HepG2 (cell line): Measurements from ENCODE around the gene NOS1AP.

Experiments
- ARID2 ChIP-seq: sonication (generic); formaldehyde crosslinking; IDR thresholded peaks from 2 replicates; pipeline ENCODE4 v1.8.1; 2022; ENCODE audit warnings: mild to moderate bottlenecking, missing genetic modification reagents, borderline replicate concordance
- CEBPZ ChIP-seq: IDR thresholded peaks from 2 replicates; pipeline ENCODE4 v1.6.1; 2012; ENCODE audit warnings: low read length, improper control_type of control experiment
- EZH2 ChIP-seq: conservative IDR thresholded peaks from 2 replicates; pipeline ENCODE4 v1.6.1; 2012; ENCODE audit warnings: mild to moderate bottlenecking, low read depth, low read length, moderate library complexity
- GABPA ChIP-seq, 2 experiments: IDR thresholded peaks; 2 replicates each; pipeline ENCODE4 v1.6.1; 2011 to 2016; ENCODE audit warnings: low read depth in 2 of 2, low read length in 1 of 2, missing biosample characterization in 1 of 2, missing genetic modification characterization in 1 of 2
- HDAC2 ChIP-seq: sonication (generic); formaldehyde crosslinking; IDR thresholded peaks from 2 replicates; pipeline ENCODE4 v1.4.0; 2020; ENCODE audit warnings: missing genetic modification reagents
- HHEX ChIP-seq: IDR thresholded peaks from 2 replicates; pipeline ENCODE4 v1.6.1; 2016; ENCODE audit warnings: control low read depth
- MAZ ChIP-seq, 2 experiments: sonication (generic) in 1 of 2; formaldehyde crosslinking in 1 of 2; IDR thresholded peaks; 2 replicates each; pipeline versions ENCODE4 v1.5.0 to v1.6.1; 2012 to 2020; ENCODE audit warnings: low read depth in 2 of 2, mild to moderate bottlenecking in 2 of 2, borderline replicate concordance in 1 of 2, improper control_type of control experiment in 1 of 2, low read length in 1 of 2, missing genetic modification reagents in 1 of 2, moderate library complexity in 1 of 2
- NRL ChIP-seq: sonication (generic); formaldehyde crosslinking; IDR thresholded peaks from 2 replicates; pipeline ENCODE4 v1.5.0; 2020; ENCODE audit warnings: missing genetic modification reagents, mild to moderate bottlenecking, moderate library complexity, borderline replicate concordance
- STAT5B ChIP-seq: sonication (generic); formaldehyde crosslinking; IDR thresholded peaks from 2 replicates; pipeline ENCODE4 v1.4.0; 2020; ENCODE audit warnings: missing genetic modification reagents
- ZNF652 ChIP-seq: IDR thresholded peaks from 2 replicates; pipeline ENCODE4 v1.6.1; 2016; ENCODE audit warnings: low read depth, borderline replicate concordance
- TF ChIP-seq, protein P1 (sequence below): sonication (generic); formaldehyde crosslinking; IDR thresholded peaks from 2 replicates; pipeline ENCODE4 v1.5.1; 2020; ENCODE audit warnings: missing genetic modification reagents, mild to moderate bottlenecking, borderline replicate concordance
- TF ChIP-seq, protein P2 (sequence below): sonication (generic); formaldehyde crosslinking; IDR thresholded peaks from 2 replicates; pipeline ENCODE4 v1.5.0; 2020; ENCODE audit warnings: mild to moderate bottlenecking, missing genetic modification reagents, moderate library complexity

DNA sequence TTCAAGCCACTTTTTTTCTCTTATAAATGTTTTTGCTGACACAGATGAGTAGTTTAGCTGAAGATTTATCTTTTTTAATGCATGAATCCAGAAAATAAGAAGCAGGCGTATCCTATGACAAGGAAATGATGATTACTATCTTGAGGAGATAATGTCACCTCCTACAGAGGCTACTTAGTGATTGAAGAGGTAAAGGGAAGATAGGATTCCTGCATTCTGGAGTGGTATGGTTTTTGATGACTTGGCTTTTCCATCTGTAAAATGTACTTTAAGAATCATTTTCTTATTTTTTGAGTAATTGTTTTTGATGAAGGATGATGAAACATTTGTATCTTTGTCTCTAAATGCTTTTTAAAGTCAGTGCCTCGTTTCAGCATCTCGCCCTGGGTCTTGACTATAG lies 184.3 kb downstream of the NOS1AP start:
- TF ChIP-seq, protein P1, sequence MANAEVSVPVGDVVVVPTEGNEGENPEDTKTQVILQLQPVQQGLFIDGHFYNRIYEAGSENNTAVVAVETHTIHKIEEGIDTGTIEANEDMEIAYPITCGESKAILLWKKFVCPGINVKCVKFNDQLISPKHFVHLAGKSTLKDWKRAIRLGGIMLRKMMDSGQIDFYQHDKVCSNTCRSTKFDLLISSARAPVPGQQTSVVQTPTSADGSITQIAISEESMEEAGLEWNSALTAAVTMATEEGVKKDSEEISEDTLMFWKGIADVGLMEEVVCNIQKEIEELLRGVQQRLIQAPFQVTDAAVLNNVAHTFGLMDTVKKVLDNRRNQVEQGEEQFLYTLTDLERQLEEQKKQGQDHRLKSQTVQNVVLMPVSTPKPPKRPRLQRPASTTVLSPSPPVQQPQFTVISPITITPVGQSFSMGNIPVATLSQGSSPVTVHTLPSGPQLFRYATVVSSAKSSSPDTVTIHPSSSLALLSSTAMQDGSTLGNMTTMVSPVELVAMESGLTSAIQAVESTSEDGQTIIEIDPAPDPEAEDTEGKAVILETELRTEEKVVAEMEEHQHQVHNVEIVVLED = no peak
- TF ChIP-seq GABPA (IDR thresholded peaks at IDR 0.05; ENCODE audit: low read depth, low read length) (no peak), GABPA (CRISPR knock-in tag; IDR thresholded peaks at IDR 0.05; ENCODE audit: low read depth) (no peak), NRL (CRISPR knock-in tag) (no peak), HDAC2 (CRISPR knock-in tag) (no peak), EZH2 (no peak), ARID2 (CRISPR knock-in tag) (no peak), ZNF652 (no peak), HHEX (no peak), CEBPZ (no peak), MAZ (IDR thresholded peaks at IDR 0.05; ENCODE audit: borderline replicate concordance, low read depth, low read length) (no peak), MAZ (CRISPR knock-in tag; IDR thresholded peaks at IDR 0.05; ENCODE audit: low read depth) (no peak), STAT5B (CRISPR knock-in tag) (no peak)
- TF ChIP-seq, protein P2, sequence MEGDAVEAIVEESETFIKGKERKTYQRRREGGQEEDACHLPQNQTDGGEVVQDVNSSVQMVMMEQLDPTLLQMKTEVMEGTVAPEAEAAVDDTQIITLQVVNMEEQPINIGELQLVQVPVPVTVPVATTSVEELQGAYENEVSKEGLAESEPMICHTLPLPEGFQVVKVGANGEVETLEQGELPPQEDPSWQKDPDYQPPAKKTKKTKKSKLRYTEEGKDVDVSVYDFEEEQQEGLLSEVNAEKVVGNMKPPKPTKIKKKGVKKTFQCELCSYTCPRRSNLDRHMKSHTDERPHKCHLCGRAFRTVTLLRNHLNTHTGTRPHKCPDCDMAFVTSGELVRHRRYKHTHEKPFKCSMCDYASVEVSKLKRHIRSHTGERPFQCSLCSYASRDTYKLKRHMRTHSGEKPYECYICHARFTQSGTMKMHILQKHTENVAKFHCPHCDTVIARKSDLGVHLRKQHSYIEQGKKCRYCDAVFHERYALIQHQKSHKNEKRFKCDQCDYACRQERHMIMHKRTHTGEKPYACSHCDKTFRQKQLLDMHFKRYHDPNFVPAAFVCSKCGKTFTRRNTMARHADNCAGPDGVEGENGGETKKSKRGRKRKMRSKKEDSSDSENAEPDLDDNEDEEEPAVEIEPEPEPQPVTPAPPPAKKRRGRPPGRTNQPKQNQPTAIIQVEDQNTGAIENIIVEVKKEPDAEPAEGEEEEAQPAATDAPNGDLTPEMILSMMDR = no peak
